Omental fat pad (tissue), 4 donors: ENCODE measurements around the gene ALLC. TPM values are rescaled to one million over a fixed set of nuclear protein-coding genes. Genes with fewer than 3 reads are reported as not detected.

Experiments used
- ATAC-seq: fragments of 150-250 bp; one replicate; pipeline ENCODE4 v1.9.1; 2016; ENCODE audit warnings: mild to moderate bottlenecking, moderate library complexity; ENCODE audit not compliant: low FRiP score
- DNase-seq: peaks from one replicate; pipeline ENCODE4 v3.0.0-alpha.2; 2019; ENCODE audit warnings: low spot score
- CTCF ChIP-seq, 3 donors: fragments of 450-650 bp; IDR thresholded peaks; one replicate each; pipeline ENCODE4 v1.5.1; 2016 to 2017; ENCODE audit warnings: antibody characterized with exemption in 3 of 3, mild to moderate bottlenecking in 3 of 3, moderate library complexity in 2 of 3
- total RNA-seq, 4 donors: library from RNA; depleted of rRNA; stranded (reverse); fragments of >200 nt; gene quantifications; one replicate each; pipeline ENCODE4 v1.1.0, GENCODE V29; 2016

The ALLC gene
- total RNA-seq, 4 donors from 2014 or later, result not detected

DNA sequence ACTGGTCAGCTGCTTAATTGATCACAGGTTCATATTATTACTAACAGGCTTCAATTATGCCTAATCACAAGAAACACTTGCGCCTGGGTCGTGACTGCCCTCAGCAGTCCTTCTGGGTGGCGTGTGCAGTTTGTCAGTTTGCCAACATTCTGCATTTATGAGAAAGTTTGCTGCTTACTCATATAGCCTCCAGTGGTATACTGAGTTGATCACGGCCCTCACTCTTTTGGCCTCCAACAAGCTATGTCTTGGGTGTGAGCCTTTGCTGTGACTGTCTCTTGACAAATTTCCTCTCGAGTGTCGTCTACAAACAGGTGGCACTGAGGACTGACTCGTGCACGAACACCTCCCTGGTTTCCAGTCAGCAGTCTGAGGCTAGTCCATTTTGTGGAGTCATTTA is 72.6 kb downstream of the ALLC start:
- no peak for TF ChIP-seq CTCF (IDR thresholded peaks at IDR 0.05)
- ATAC-seq (no peak), DNase-seq (no peak)

GRCh38 chr2:3731829-3732228 is 73.8 kb downstream of the ALLC start:
- TF ChIP-seq CTCF (IDR thresholded peaks at IDR 0.05), result no peak
- no peak for ATAC-seq

GRCh38 chr2:3736112-3736511 is 78.1 kb downstream of the ALLC start:
- TF ChIP-seq CTCF (IDR thresholded peaks at IDR 0.05), result no peak
- DNase-seq (no peak), ATAC-seq (no peak)

More at GRCh38 chr2:3731829-3732228, 73.8 kb downstream of the ALLC start:
- DNase-seq, result no peak

GRCh38 chr2:3737128-3737527 is 79.1 kb downstream of the ALLC start:
- no peak for DNase-seq
- ATAC-seq, result no peak
- TF ChIP-seq CTCF (IDR thresholded peaks at IDR 0.05), result no peak

- ATAC-seq (no peak), DNase-seq (no peak)
- no peak for TF ChIP-seq CTCF (IDR thresholded peaks at IDR 0.05)
These were observed 80.5 kb downstream of the ALLC start for GRCh38 chr2:3738454-3738853.

- ATAC-seq (no peak), DNase-seq (no peak)
- no peak for TF ChIP-seq CTCF (IDR thresholded peaks at IDR 0.05)
These were observed 81.3 kb downstream of the ALLC start for GRCh38 chr2:3739313-3739712.

DNA sequence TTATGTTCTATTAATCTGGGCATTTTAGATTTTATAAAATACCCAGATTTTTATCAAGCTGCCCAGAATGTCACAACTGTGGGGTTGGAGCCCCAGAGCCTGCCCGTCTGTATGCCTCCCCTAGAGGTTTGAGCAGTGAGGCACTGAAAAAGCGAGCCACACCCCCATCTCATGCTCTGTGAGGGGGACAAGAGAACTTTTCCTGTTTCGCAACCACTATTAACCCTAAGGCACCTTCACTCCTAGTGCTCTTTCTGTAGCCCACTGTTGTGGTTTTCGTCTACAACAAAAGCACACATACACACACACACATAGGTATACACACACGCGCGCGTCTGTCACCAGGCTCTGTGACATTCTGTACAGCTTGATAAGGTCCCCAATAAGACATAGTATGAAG is 83.4 kb downstream of the ALLC start:
- DNase-seq (no peak), ATAC-seq (no peak)
- TF ChIP-seq CTCF (IDR thresholded peaks at IDR 0.05), result no peak
